SK-N-SH (cell line): ENCODE measurements around the gene NUP54. TPM values are rescaled to one million over a fixed set of nuclear protein-coding genes. Genes with fewer than 3 reads are reported as not detected.

ENCODE experiments used
- CTCF ChIA-PET: fragments of 300-600, 350-600 bp; formaldehyde crosslinking; extraction: SDS; loops from one replicate; lab custom pipeline; 2021; lab: Yijun Ruan, JAX
- POLR2A ChIA-PET: fragments of 350-600 bp; sonication (Branson Sonifier 250); formaldehyde crosslinking; extraction: SDS; loops from one replicate; lab custom pipeline; 2020; ENCODE audit warnings: antibody characterized with exemption, inconsistent platforms; lab: Yijun Ruan, JAX
- DNase-seq: peaks from one replicate; pipeline ENCODE4 v3.0.0; 2012
- H2AFZ ChIP-seq: fragments of 200-600 bp; sonication (generic); 2 replicates; pipeline ENCODE4 v1.8.1; 2016; ENCODE audit warnings: antibody characterized with exemption, mild to moderate bottlenecking, low read depth
- H3F3A ChIP-seq: fragments of 200-600 bp; sonication (generic); replicated peaks from 2 replicates; pipeline ENCODE3; 2016; ENCODE audit warnings: antibody characterized with exemption, mild to moderate bottlenecking; ENCODE audit not compliant: insufficient read depth
- H3K27ac ChIP-seq, 2 experiments: fragments of 200-500 bp in 1 of 2; fragments of 200-600 bp in 1 of 2; sonication (Bioruptor generic) in 1 of 2; sonication (generic), shearing (Covaris generic) in 1 of 2; 2 replicates each; pipeline versions ENCODE4 v1.5.1 to v1.6.1; 2014 to 2016; ENCODE audit warnings: low read depth in 2 of 2, inconsistent platforms in 1 of 2, low read length in 1 of 2, mild to moderate bottlenecking in 1 of 2, mixed read lengths in 1 of 2
- H3K27me3 ChIP-seq: fragments of 200-600 bp; sonication (generic), shearing (Covaris generic); 2 replicates; pipeline ENCODE4 v1.6.1; 2016; ENCODE audit warnings: mixed run types; ENCODE audit not compliant: insufficient read depth
- H3K36me3 ChIP-seq, 2 experiments: fragments of 200-500 bp in 1 of 2; fragments of 200-600 bp in 1 of 2; sonication (Bioruptor generic) in 1 of 2; sonication (generic) in 1 of 2; replicated peaks in 1 of 2; 2 replicates each; pipeline versions ENCODE3 to v1.5.1; 2014 to 2016; ENCODE audit warnings: low read length in 1 of 2, mild to moderate bottlenecking in 1 of 2; ENCODE audit not compliant: insufficient read depth in 2 of 2, control insufficient read depth in 1 of 2
- H3K4me1 ChIP-seq, 2 experiments: fragments of 200-500 bp in 1 of 2; fragments of 200-600 bp in 1 of 2; sonication (Bioruptor generic) in 1 of 2; sonication (generic), shearing (Covaris generic) in 1 of 2; 2 replicates each; pipeline versions ENCODE4 v1.5.1 to v1.6.1; 2014 to 2016; ENCODE audit warnings: low read depth in 1 of 2, low read length in 1 of 2, mixed run types in 1 of 2; ENCODE audit not compliant: insufficient read depth in 2 of 2, control insufficient read depth in 1 of 2
- H3K4me2 ChIP-seq: fragments of 200-600 bp; sonication (generic), shearing (Covaris generic); 2 replicates; pipeline ENCODE4 v1.6.1; 2017; ENCODE audit warnings: mixed run types
- H3K4me3 ChIP-seq, 2 experiments: fragments of 200-500 bp in 1 of 2; fragments of 200-600 bp in 1 of 2; sonication (Bioruptor generic) in 1 of 2; sonication (generic), shearing (Covaris generic) in 1 of 2; 2 replicates each; pipeline versions ENCODE4 v1.5.1 to v1.8.1; 2014 to 2016; ENCODE audit warnings: low read depth in 2 of 2, inconsistent platforms in 1 of 2, low read length in 1 of 2, mild to moderate bottlenecking in 1 of 2, mixed read lengths in 1 of 2, moderate library complexity in 1 of 2
- H3K79me2 ChIP-seq: fragments of 200-600 bp; sonication (generic); 2 replicates; pipeline ENCODE4 v1.8.1; 2017; ENCODE audit warnings: mild to moderate bottlenecking; ENCODE audit not compliant: insufficient read depth
- H3K9ac ChIP-seq: fragments of 200-600 bp; sonication (generic); 2 replicates; pipeline ENCODE4 v1.6.1; 2017; ENCODE audit warnings: mixed run types
- H3K9me2 ChIP-seq: fragments of 200-600 bp; sonication (generic); 2 replicates; pipeline ENCODE4 v1.6.1; 2017; ENCODE audit warnings: mixed run types
- H3K9me3 ChIP-seq: fragments of 200-600 bp; sonication (generic); 2 replicates; pipeline ENCODE4 v1.6.1; 2017; ENCODE audit warnings: mixed run types, mild to moderate bottlenecking, moderate library complexity
- H4K20me1 ChIP-seq: fragments of 200-600 bp; sonication (generic); 2 replicates; pipeline ENCODE4 v1.6.1; 2017; ENCODE audit warnings: mild to moderate bottlenecking, mixed run types; ENCODE audit not compliant: insufficient read depth
- CHD2 ChIP-seq: fragments of 150-350 bp; IDR thresholded peaks from 2 replicates; pipeline ENCODE4 v1.6.1; 2018; ENCODE audit warnings: low read length; ENCODE audit not compliant: partially characterized antibody
- ELF1 ChIP-seq: IDR thresholded peaks from 2 replicates; pipeline ENCODE4 v1.4.0; 2012
- EP300 ChIP-seq, 2 experiments: IDR thresholded peaks; 2 replicates each; pipeline versions ENCODE4 v1.4.0 to v1.6.1; 2012; ENCODE audit warnings: borderline replicate concordance in 1 of 2, low read depth in 1 of 2, low read length in 1 of 2
- EZH2phosphoT487 ChIP-seq: fragments of 200-600 bp; sonication (generic); IDR thresholded peaks from 2 replicates; pipeline ENCODE4 v1.6.1; 2017; ENCODE audit warnings: low read depth, mixed run types, mild to moderate bottlenecking, antibody characterized with exemption, moderate library complexity, borderline replicate concordance
- FOSL2 ChIP-seq: IDR thresholded peaks from 2 replicates; pipeline ENCODE4 v1.4.0; 2012; ENCODE audit warnings: low read depth, mild to moderate bottlenecking, moderate library complexity, borderline replicate concordance
- FOXJ3 ChIP-seq: sonication (generic); formaldehyde crosslinking; IDR thresholded peaks from 2 replicates; pipeline ENCODE4 v1.5.1; 2020; ENCODE audit warnings: mild to moderate bottlenecking, missing genetic modification reagents
- GABPA ChIP-seq: IDR thresholded peaks from 2 replicates; pipeline ENCODE4 v1.4.0; 2012; ENCODE audit warnings: low read depth, mild to moderate bottlenecking
- GATA2 ChIP-seq: sonication (generic); formaldehyde crosslinking; IDR thresholded peaks from 2 replicates; pipeline ENCODE4 v1.5.0; 2020; ENCODE audit warnings: mild to moderate bottlenecking, missing genetic modification reagents
- IRF3 ChIP-seq: fragments of 150-350 bp; IDR thresholded peaks from 2 replicates; pipeline ENCODE4 v1.6.1; 2016; ENCODE audit warnings: mild to moderate bottlenecking, low read depth, low read length
- JUND ChIP-seq: IDR thresholded peaks from 2 replicates; pipeline ENCODE4 v1.4.0; 2012
- MAX ChIP-seq: IDR thresholded peaks from 2 replicates; pipeline ENCODE4 v1.4.0; 2012; ENCODE audit warnings: low read depth
- MEF2A ChIP-seq: IDR thresholded peaks from 2 replicates; pipeline ENCODE4 v1.4.0; 2012; ENCODE audit warnings: low read depth, borderline replicate concordance
- NRF1 ChIP-seq: IDR thresholded peaks from 2 replicates; pipeline ENCODE4 v1.6.1; 2012; ENCODE audit warnings: low read depth, mild to moderate bottlenecking, low read length
- POLR2AphosphoS5 ChIP-seq: IDR thresholded peaks from 2 replicates; pipeline ENCODE4 v1.6.1; 2012; ENCODE audit warnings: low read depth, low read length
- RAD21 ChIP-seq: IDR thresholded peaks from 2 replicates; pipeline ENCODE4 v1.6.1; 2012; ENCODE audit warnings: mild to moderate bottlenecking, low read length
- RCOR1 ChIP-seq: fragments of 150-350 bp; IDR thresholded peaks from 2 replicates; pipeline ENCODE4 v1.6.1; 2017; ENCODE audit warnings: antibody characterized with exemption, low read length
- RFX5 ChIP-seq: IDR thresholded peaks from 2 replicates; pipeline ENCODE4 v1.6.1; 2012; ENCODE audit warnings: mild to moderate bottlenecking, improper control_type of control experiment, low read length
- RXRA ChIP-seq: IDR thresholded peaks from 2 replicates; pipeline ENCODE4 v1.4.0; 2012; ENCODE audit warnings: low read depth, mild to moderate bottlenecking, borderline replicate concordance
- SIN3A ChIP-seq: IDR thresholded peaks from 2 replicates; pipeline ENCODE4 v1.6.1; 2012; ENCODE audit warnings: low read depth, mild to moderate bottlenecking, low read length, moderate library complexity, borderline replicate concordance
- SMC3 ChIP-seq: IDR thresholded peaks from 2 replicates; pipeline ENCODE4 v1.6.1; 2012; ENCODE audit warnings: low read depth, low read length, improper control_type of control experiment
- TCF12 ChIP-seq: IDR thresholded peaks from 2 replicates; pipeline ENCODE4 v1.4.0; 2012
- YY1 ChIP-seq: IDR thresholded peaks from 2 replicates; pipeline ENCODE4 v1.4.0; 2012; ENCODE audit warnings: low read depth, mild to moderate bottlenecking
- WGBS: methylation state at CpG from one replicate; pipeline ENCODE4 v1.1.6; 2017; ENCODE audit warnings: low lambda C conversion rate; 5-methylcytosine and 5-hydroxymethylcytosine counted together
- polyA plus RNA-seq, 3 experiments: library from polyadenylated mRNA; depleted of rRNA; stranded (reverse); fragments of >200 nt; gene quantifications; 2 replicates each; pipeline ENCODE4 v1.2.3, GENCODE V29; 2012
- TF ChIP-seq, protein P1 (sequence below): IDR thresholded peaks from 2 replicates; pipeline ENCODE4 v1.6.1; 2012; ENCODE audit warnings: mild to moderate bottlenecking, low read depth, low read length, moderate library complexity

NUP54 gene
- polyA plus RNA-seq, 1 of the 3 experiments (the other 2 are of a cell fraction), result 19.4 TPM

- TF ChIP-seq RAD21 (no peak), YY1 (no peak), SMC3 (no peak)
- TF ChIP-seq, all 33 proteins: peak for 0
Measured at GRCh38 chr4:76084542-76084941, 63.7 kb downstream of the NUP54 start (continued).

- WGBS, result 70% methylated on average over 3 of the region's 3 CpGs
- Histone ChIP-seq H3F3A (no peaks in the 10 kb centered on the region), H3K9me3 (no peaks in the 10 kb centered on the region), H4K20me1 (no peaks in the 10 kb centered on the region), H2AFZ (no peak overlapping the region), H3K36me3 (no peaks in the 10 kb centered on the region), H3K4me1 (no peaks in the 10 kb centered on the region), H3K4me3 (no peak overlapping the region), H3K9ac (no peak overlapping the region), H3K27ac (no peak overlapping the region), H3K9me2 (no peaks in the 10 kb centered on the region), H3K79me2 (no peaks in the 10 kb centered on the region), H3K4me2 (no peak overlapping the region), H3K27me3 (no peaks in the 10 kb centered on the region; the same call in 1 of the 2 replicates)
- TF ChIP-seq ELF1, result no peak
- TF ChIP-seq MAX, result no peak
- no peak for TF ChIP-seq JUND
- TF ChIP-seq RCOR1, result no peak
- no peak for TF ChIP-seq GATA2
- no peak for TF ChIP-seq SMC3
- no peak for TF ChIP-seq POLR2AphosphoS5
- TF ChIP-seq RFX5, result no peak
- TF ChIP-seq TCF12, result no peak
- POLR2A ChIA-PET, result no interaction called here
- no peak for DNase-seq
- CTCF ChIA-PET, result interaction anchor here (0.6 to 4.7 kb wide), 6 partner anchors 8 to 167 kb away, joined by 3 to 29 read pairs (median 4); no protein-coding TSS in a partner anchor
Measured at GRCh38 chr4:76083386-76083988, 64.7 kb downstream of the NUP54 start.

DNA sequence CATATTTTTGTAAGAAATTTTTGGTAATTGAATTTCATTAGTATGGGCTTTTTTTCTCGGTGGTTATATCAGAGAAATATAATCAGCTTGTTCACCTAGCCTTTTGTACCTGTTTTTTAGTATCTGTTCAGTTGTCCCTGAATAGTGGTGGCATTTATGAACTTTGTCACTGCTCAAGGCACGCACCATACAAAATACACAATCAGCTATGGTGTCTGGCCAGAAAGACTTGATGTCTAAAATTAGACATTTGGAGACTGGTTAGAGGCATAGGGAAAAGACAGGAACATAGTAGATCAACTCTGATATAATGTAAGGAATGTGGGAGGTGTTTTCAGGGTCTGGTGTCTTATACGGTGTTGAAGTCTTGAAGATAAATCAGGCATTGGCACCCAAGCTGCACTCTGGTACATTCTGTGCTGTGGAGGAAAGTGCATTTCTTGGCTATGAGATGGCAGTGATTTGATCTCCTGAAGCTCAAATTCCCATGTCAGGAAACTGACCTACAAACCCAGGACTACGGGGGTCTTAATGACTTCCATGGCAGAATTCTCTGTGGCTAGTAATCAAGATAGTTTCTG lies 70.1 kb downstream of the NUP54 start:
- H3K4me2 ChIP-seq, result no peak overlapping the region
- ChIA-PET POLR2A (no interaction called here), CTCF (no interaction called here)
- no peaks in the 10 kb centered on the region for H3K9me3 ChIP-seq
- TF ChIP-seq MEF2A (no peak), FOXJ3 (CRISPR knock-in tag) (no peak), GABPA (no peak), MAX (no peak), IRF3 (no peak), SIN3A (no peak), RXRA (no peak), EZH2phosphoT487 (no peak), RAD21 (no peak), EP300 (IDR thresholded peaks at IDR 0.05; ENCODE audit: borderline replicate concordance in 1 of 2, low read depth in 1 of 2, low read length in 1 of 2) (no peak), NRF1 (no peak), CHD2 (no peak), FOSL2 (no peak)
- TF ChIP-seq, protein P1, sequence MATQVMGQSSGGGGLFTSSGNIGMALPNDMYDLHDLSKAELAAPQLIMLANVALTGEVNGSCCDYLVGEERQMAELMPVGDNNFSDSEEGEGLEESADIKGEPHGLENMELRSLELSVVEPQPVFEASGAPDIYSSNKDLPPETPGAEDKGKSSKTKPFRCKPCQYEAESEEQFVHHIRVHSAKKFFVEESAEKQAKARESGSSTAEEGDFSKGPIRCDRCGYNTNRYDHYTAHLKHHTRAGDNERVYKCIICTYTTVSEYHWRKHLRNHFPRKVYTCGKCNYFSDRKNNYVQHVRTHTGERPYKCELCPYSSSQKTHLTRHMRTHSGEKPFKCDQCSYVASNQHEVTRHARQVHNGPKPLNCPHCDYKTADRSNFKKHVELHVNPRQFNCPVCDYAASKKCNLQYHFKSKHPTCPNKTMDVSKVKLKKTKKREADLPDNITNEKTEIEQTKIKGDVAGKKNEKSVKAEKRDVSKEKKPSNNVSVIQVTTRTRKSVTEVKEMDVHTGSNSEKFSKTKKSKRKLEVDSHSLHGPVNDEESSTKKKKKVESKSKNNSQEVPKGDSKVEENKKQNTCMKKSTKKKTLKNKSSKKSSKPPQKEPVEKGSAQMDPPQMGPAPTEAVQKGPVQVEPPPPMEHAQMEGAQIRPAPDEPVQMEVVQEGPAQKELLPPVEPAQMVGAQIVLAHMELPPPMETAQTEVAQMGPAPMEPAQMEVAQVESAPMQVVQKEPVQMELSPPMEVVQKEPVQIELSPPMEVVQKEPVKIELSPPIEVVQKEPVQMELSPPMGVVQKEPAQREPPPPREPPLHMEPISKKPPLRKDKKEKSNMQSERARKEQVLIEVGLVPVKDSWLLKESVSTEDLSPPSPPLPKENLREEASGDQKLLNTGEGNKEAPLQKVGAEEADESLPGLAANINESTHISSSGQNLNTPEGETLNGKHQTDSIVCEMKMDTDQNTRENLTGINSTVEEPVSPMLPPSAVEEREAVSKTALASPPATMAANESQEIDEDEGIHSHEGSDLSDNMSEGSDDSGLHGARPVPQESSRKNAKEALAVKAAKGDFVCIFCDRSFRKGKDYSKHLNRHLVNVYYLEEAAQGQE, result no peak
- H3K36me3 ChIP-seq, result no peaks in the 10 kb centered on the region
- no peaks in the 10 kb centered on the region for H3K4me1 ChIP-seq
- H3K27ac ChIP-seq, result no peak overlapping the region
- no peaks in the 10 kb centered on the region for H3F3A ChIP-seq
- no peak overlapping the region for H3K9ac ChIP-seq
- no peak overlapping the region for H2AFZ ChIP-seq
- no peak overlapping the region for H3K4me3 ChIP-seq
- no peaks in the 10 kb centered on the region; the same call in 1 of the 2 replicates for H3K27me3 ChIP-seq
- no peaks in the 10 kb centered on the region for H4K20me1 ChIP-seq
- no peaks in the 10 kb centered on the region for H3K79me2 ChIP-seq
- DNase-seq, result no peak
- 55% methylated on average over 4 of the region's 4 CpGs for WGBS
- H3K9me2 ChIP-seq, result no peaks in the 10 kb centered on the region
